HG03460 (cell line): ENCODE data around the gene PPP1CC.
"Not testable (repeated sequence)": the region's sequence is repeated elsewhere in the genome, so short reads cannot be mapped to it uniquely, and the experiment has no call there.

ENCODE experiments used
- ATAC-seq: cut with Tn5 transposase; IDR thresholded peaks from one replicate; pipeline ENCODE4 v1.9.1; 2021; ENCODE audit not compliant: unreplicated experiment

The PPP1CC gene

DNA sequence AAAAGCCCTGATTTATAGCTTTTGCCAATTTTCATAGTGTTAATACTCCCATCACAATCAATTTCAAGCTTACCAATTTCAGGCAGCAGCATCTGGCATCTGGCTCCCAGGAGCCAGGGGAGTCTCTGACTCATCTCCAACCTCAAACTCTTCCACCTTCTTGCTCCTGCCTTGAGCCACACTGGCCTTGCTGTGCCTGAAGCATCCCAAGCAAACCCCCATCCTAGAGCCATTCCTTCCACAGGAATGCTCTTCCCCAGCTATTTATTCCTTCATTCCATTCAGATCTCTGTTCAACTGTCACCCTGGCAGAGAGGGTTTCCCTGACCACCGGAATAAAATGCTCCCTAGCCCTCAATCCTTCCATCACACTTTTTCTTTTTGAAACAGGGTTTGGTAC lies 13.9 kb upstream of the PPP1CC start:
- no peak for ATAC-seq

- ATAC-seq: no peak
Measured at GRCh38 chr12:110754101-110754793, 11.6 kb upstream of the PPP1CC start.

DNA sequence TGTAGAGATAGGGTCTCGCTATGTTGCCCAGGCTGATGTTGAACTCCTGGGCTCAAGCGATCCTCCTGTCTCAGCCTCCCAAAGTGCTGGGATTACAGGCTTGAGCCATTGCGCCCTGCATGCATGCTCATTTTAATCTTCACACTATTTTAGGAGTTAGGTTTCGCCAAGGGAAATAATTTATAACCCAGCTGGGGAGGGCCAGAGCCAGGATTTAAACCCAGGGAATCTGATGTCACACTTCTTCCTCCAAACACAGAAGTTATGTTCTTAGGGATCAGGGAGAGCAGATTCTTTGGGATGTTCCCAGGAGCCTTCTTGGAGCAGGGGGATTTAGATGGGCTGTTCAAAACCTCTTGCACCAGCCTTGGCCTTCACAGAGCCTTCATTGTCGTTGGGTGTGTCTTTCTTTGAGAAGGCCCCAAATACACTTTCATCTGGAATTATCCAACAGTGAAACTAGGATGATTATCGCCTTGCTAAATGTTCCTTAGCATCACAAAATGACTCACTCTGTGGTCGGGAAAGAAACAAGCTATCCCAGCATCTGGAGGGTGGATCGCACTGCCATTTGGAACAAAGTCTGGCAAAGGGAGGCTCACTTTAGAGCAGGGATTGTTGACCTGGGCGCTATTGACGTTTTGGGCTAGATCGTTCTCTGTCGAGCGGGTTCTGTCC lies 8.2 kb upstream of the PPP1CC start:
- no peak for ATAC-seq

DNA sequence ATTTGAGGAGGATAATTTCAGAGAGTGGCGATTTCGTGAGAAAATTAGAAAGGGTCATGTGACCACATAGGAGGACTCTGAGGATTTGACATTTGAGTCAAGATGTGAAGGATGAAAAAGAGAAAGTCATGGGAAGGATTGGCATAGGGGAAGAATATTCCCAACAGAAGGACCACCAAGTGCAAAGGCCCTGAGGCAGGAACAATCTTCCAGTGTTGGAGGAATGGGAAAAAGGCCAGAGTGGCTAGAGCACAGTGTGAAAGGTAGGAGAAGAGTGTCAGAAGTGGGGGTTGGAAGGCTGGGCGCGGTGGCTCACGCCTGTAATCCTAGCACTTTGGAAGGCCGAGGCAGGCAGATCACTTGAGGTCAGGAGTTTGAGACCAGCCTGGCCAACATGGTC lies 3.9 kb upstream of the PPP1CC start:
- no peak for ATAC-seq

GRCh38 chr12:110745542-110746284 lies 3.0 kb upstream of the PPP1CC start:
- no peak for ATAC-seq

DNA sequence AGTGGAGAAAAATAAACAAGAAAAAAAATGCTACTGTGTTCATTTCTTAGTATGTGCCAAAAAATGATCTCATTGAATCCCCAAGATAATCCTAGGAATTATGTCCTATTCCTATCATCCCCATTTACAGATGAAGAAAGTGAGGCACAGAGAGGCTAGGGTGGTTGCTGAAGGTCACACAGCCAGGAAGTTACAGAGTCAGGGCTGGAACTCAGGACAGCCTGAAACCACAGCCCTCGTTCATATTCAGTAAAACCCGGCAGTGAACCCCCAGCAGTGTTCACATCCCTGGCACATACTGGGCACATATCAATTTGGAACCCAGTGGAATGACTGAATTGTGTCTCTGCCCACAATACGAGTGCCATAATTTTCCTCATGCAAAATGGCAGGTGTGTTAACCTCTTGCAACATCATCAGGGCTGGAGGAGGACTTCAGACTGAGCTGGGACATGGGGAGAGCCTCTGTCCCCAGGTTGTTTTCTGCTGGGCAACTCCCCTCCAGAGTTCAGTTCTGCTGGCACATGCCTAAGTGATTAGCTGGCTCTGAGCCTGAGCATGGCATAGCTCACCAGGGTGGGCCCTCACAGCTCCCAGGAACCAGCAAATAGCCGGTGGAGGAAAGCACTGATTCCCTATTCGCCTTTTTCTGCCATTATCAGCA lies 2.0 kb upstream of the PPP1CC start:
- no peak for ATAC-seq

- ATAC-seq: no peak
Measured at GRCh38 chr12:110744151-110744571, 1.5 kb upstream of the PPP1CC start.

DNA sequence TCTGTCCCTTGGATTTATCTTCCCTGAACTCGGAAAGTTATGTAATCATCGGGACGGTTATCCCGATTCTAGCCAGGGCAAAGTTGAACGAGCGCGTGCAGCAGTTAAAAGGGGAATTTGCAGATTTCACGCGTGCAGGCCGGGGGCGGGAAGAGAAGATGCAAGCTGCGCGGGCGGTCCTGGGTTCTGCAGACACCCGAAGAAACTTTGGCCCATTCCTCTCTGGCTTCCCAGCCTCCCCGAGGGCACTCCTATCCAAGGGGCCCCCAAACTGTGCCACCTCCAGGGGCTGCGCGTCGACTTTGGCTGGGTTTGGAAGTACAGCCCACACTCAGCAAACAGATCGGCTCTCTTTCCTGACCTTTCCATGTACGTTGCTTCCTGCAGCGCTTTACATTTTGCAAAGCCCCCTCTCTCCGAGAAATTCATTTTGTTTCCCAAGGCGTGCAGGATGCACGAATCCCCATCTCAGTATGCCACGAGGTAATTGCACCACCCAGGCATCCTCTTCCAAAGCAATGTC lies 941 bp upstream of the PPP1CC start:
- ATAC-seq: no peak

- ATAC-seq: peak; percentile 15
Measured at GRCh38 chr12:110742096-110742717, 484 bp downstream of the PPP1CC start.

DNA sequence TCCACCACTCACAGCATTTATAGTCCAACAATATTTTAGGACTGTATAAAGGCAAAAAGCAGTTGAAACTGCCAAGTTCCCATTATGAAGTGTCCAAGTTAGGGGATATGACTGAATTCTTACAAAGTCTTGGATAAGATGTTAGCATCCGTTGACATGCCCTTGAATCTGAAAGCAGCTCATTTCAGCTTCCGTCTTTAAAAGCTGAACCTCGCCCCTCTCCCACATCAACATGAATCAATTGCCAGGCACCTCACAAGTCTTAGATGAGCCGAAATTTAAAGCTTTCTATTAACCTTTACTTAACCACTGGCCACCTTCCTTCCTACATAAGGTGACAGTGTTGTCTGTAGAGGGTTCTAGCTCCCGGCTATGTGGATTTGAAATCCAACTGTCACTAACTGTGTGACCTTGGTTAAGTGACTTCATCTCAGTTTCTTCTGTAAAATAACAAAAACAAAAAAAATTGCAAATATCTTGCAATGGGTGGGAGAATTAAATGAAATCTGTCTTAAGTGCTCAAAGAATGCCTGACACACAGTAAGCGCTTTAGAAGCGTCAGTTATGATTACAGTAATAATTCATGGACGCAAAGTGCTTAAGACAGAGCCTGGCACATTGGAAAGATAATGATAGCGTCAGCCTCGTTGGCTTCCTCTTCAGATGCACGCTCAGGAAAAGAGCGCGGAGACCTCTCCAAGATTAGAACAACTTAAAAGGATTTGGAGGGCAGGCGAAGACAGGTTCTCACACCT lies 1.2 kb downstream of the PPP1CC start:
- no peak for ATAC-seq

DNA sequence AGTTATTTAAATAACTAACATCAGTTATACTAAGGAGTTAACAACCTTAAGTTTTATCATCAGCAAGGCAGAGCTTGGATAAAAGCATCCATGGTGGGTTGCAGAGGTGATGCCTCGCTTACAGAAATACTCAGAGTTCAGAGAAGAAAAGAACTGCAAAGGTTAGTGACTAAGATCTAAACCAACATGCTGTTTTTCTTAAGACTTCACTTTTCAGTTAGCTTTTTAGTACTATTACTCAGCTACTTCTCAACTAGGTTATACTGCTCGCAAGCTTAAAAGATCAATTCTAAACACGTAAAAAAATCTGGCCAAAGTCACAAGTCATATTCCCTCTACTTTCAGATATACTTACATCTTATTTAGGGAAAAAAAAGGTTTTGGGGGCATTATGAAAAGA lies 2.8 kb downstream of the PPP1CC start:
- ATAC-seq: no peak

DNA sequence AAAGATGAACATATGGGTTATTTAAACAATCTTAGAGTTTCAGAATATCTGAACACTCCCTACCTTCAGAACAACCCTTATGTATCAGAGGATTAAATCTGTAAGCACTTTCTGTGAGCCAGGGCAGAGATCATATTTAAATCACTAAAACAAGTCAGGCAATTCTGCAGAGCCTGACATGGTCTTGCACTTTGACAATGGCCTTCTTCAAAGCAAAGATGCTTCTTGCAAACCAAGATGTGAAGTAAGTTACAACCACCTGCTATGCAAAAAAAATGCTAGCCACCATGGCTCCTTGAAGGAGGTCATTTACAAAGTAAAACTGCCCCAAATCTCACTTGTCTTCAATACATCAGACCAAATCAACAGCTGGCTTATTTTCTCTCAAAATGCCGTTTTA lies 3.2 kb downstream of the PPP1CC start:
- ATAC-seq: no peak

DNA sequence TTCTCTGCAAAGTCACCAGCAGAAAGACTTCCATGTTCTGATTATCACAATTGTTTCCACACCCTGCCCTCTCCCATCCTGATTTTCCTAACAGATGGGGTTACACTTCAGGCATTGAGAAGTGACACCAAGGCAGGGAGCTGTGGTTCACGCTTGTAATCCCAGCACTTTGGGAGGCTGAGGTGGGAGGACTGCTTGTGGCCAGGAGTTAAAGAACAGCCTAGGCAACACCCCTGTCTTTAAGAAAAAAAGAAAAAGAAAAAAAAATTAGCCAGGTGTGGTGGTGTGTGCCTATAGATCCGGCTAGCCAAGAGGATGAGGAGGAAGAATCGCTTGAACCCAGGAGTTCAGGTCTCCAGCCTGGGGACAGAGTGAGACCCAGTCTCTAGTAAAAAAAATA lies 5.2 kb downstream of the PPP1CC start:
- no peak for ATAC-seq

DNA sequence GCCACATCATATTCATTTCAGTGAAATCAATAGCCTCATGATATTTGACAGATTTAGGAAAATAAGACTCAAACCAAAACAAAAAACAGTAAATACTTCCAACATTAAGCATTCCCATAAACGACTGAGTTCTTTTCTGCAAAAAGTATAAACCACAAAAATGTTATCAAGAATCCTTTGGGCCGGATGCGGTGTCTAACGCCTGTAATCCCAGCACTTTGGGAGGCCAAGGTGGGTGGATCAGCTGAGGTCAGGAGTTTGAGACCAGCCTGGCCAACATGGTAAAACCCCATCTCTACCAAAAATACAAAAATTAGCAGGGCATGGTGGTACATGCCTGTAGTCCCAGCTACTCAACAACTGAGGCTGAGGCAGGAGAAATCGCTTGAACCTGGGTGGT lies 5.7 kb downstream of the PPP1CC start:
- not testable (repeated sequence) for ATAC-seq

DNA sequence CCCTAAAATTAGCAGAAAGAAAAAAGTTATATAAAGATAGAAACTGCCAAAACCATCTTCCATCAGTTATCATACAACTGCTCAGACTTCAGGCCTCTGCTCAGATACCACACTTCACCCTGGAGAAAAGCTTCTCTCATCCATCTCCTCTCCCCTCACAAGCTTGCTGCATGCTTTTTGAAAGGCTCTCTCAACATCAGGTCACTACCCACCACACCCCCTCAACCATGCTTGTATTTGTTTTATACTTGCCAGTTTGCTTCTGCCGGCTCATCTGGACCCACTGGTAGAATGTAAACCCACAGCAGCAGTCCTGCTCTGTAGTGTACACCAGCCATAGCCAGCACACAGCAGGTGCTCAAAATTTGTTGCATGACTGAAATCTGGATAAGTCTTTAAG lies 8.8 kb downstream of the PPP1CC start:
- ATAC-seq: no peak

- ATAC-seq: no peak
Measured at GRCh38 chr12:110733089-110733715, 9.5 kb downstream of the PPP1CC start.

DNA sequence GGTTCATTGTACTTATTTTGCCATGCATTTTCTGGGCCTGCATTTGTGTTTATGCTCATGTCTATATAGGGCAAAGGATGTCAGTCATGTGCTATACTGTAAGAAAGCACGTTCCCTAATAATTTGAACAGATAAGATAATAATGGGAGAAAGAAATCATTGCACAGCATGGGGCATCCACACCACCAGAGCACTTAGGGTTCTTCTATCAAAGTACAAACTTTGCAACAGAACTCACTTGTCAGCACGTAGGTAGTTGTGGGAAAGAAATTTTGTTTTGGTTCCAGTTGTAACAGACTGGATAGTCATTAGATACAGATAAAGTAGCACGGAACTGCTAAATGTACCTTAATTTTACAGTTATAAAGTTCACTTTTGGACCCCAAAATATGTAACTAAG lies 10.1 kb downstream of the PPP1CC start:
- ATAC-seq: no peak

DNA sequence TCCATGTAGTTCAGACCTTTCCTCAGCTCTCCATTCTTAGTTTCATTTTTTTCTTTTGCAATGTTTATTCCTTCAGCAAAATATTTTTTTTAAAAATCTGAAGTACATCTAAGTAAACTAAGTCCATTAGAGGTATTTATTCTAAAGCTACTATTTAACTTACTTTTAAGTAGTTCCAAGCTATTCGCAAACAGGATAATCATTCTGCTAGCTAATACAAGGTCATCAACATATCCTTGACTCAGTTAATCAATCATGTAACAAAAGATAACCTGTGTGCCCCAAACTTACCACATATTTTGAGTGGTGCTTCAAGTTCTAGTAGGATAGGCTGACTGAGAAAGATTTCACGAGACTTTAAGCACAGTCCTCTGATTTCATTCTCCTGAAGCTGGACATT lies 11.2 kb downstream of the PPP1CC start:
- ATAC-seq: no peak

DNA sequence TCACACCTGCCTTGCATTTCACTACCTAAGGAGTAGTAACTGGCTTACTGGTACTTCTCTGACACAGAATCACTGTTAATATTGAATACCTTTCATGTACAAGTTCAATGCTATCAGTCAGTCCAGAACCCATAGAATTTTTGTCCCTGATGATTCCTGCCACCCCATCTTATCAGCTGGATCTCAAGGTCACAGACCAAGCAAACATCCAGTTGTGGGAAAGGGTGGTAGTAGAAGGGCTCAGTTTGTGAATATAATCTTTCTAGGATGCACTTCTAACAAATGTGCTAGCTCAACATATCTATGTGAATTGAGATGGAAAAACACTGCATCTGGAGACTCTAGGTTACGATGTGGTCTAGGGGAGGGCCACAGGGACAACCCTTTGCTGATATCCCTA lies 14.1 kb downstream of the PPP1CC start:
- no peak for ATAC-seq
